ENCODE results near the gene ADAMTS2.

GRCh38 chr5:179385914-179386313 lies 40.7 kb upstream of the ADAMTS2 start:
- no peak for TF ChIP-seq SUZ12 (IDR thresholded peaks at IDR 0.05)
- TF ChIP-seq BHLHE40 (IDR thresholded peaks at IDR 0.05; ENCODE audit: borderline replicate concordance) = no peak
- TF ChIP-seq PKNOX1 (IDR thresholded peaks at IDR 0.05) = no peak
- no peak for TF ChIP-seq NFRKB (IDR thresholded peaks at IDR 0.05)
- TF ChIP-seq SP1 (IDR thresholded peaks at IDR 0.05) = no peak
- no peak for TF ChIP-seq ARNT (IDR thresholded peaks at IDR 0.05)
- no peak for TF ChIP-seq FOXM1 (IDR thresholded peaks at IDR 0.05; ENCODE audit: borderline replicate concordance)
- TF ChIP-seq L3MBTL2 (conservative IDR thresholded peaks at IDR 0.05) = no peak
- TF ChIP-seq FOXA1 (IDR thresholded peaks at IDR 0.05) = no peak
- no peak for TF ChIP-seq FOXK2 (IDR thresholded peaks at IDR 0.05)
- TF ChIP-seq HDGF (IDR thresholded peaks at IDR 0.05; ENCODE audit: borderline replicate concordance) = no peak
- no peak for TF ChIP-seq TARDBP (IDR thresholded peaks at IDR 0.05)
- TF ChIP-seq ELF4 (IDR thresholded peaks at IDR 0.05) = no peak
